ENCODE measurements around the gene PIP4K2A.

Gene PIP4K2A

DNA sequence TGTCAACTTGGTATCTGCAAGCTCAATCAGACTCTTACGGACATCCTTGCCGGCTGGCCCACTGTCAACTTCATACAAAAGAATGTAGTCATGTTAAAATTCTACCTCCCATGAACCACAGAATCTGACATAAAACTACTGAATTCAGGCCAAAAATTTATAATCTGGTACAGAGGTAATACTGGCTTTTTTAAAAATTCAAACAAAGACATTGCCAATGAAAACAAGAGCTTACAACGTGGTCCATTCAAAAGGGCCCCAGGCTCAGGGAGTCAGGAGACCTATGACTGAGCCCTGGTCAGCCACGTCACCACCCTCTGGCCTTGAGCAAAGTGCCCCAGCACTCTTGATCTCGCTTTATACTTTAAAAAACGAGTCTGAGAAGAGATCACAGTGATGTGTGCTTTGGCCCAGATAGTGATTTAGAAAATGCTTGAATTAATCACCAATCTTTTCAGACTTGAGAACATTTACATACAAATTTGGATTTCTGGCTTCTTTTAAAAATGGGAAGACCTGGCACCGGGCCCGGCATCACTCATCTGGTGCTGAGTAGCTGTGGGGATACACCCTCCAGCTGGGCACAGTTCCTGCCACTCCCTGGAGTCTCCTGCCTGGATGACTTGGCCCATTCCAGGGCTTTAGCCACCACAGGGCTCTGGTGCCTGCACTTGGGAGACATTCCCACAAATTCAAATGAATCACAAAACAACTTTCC lies 94.1 kb downstream of the PIP4K2A start:
- DNase-seq (ENCODE audit: low read depth): peak; percentile 93

DNA sequence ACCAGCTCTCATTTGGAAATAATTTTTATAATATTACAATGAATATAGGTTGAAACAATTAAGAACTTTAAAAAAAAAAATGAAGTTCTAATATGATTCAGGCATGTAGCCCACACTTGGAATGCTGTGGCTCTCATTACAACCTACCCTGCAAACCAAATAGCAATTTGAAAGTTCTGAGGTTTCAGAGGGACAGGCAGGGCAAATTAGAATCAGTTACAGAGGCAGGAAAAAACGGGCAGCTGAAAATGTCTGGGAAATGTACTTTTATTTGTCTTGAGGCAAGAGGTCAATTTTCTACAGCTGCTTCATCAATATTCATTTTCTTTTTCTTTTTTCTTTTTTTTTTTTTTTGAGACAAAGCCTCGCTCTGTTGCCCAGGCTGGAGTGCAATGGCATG lies 95.3 kb downstream of the PIP4K2A start:
- DNase-seq (ENCODE audit: low read depth): no peak

DNA sequence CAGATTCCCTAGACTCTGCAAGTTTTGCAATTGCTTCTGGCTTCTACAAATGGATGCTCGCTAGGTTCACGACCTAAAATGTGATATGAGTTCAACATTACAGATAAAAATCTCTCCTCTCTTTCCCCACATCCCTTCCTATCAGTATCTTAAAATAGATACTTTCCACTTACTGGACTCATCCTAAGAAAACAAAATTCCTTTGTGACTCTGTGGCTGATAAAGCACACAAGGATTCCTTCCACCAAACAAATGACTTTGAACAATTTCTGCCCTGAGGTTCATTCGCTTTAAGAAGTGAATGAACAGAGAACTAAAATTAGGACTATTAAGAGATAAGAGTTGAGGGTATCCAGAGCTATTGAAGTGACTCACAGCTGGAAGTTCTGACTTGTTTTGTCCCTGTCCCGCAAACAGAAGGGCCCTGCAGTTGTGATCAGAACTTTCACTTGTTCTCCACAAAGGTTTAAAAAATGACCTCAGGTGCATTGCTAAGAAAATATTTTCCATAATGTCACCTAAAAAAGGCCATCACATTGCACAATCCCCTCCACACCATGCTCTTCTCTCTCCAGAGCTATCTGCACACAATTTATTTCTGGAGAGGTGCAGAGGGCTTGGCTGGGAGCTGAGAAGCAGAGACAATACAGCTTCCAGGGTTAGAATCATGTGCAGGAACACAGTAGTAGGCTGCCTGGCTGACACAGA lies 96.1 kb downstream of the PIP4K2A start:
- no peak for DNase-seq (ENCODE audit: low read depth)

DNA sequence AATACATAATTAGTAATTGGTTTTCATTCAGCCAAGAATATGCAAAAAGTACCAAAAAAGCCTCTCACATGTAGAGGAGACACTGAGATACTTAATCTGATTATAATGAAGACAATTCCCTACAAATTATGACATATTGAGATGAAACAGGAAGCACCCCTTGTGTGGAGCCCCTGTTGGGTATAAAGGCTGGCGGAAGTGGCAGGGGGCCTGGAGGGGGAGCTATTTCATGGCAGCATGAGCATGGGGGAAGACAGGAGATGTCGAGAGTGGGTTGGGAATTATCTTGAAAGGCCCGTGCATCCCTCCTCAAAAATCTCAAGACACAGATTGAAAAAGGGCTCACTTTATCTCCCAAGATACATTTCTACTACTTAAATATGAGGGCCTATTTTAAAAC lies 96.9 kb downstream of the PIP4K2A start:
- DNase-seq (ENCODE audit: low read depth): no peak

DNA sequence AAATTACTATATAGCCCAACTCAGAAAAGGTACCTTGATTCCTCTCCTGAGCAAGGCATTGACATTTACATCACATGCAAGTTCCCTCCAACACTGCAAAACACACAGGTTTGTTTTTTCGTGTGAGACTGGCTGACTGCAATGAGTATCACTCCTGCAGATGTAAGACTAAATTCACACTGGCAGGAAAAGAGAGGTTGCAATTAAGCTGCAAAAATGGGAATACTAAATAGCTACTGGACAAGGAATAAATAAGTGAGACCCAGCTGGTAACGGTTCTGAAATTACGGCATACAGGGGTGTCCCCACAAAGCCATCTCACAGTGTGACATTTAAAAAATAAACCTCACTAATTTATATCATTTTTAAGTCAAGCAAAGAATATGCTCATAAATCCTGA lies 97.3 kb downstream of the PIP4K2A start:
- DNase-seq (ENCODE audit: low read depth): no peak

DNA sequence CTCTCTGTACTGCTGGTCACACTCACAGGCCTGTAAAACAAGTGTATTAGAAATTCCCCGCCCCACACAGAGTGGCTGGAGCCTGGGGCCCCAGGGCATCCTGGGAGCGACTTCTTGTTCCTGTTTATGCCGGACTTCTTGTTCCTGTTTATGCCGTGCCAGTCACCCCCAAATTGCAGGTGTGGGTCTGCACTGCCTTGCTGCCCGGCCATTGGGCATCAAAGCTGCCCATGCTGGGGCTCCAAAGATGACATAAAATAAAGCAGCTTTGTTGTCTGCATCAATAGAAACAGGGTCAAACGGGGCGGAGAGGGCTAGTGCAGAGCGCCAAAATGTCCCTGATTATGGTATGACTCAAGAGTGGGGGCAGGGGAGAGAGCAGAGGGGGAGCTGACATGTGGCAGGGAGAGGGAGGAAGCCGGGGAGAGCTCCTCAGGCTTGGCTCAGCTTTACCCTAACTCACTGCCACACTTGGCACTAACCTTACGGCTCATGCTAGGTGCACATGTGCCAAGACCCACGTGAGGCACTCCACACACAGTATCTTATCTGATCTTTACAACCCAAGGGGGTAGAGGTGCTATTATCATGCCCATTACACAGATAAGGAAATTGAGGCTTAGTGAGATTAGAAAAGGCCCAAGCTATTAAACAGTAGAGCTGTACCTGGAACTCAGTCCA lies 98.4 kb downstream of the PIP4K2A start:
- DNase-seq (ENCODE audit: low read depth): peak; percentile 25

DNA sequence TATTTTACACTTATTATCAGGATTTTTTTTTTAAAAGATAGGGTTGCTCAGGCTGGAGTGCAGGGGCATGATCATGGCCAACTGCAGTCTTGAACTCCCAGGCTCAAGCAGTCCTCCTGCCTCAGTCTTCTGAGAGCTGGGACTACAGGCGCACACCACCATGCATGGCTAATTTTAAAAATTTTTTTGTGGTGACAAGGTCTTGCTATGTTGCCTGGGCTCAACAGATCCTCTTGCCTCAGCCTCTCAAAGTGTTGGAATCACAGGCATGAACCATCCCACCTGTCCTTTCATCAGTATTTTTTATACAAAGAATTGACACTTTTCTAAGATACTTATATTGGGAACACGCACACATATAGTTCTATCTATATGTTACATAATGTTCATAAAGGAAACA lies 99.3 kb downstream of the PIP4K2A start:
- DNase-seq (ENCODE audit: low read depth): no peak

DNA sequence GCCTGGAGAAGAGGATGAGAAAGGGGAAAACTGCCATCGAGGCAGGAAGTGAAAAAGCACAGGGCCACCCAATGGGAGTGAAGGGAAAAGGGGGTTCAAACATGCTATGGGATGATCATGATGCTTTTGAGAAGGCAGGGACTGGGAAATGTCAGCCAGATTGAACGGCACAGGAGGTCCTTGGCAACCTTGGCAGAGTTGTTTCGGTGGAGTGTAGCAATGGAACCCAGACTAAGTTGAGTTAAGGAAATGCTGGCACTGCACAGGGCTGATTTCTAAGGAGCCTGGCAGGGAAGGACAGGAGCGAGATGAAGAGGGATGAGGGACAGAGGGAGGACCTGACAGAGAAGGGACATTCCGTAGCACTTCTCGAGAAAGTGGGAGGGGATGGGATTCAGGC lies 101.4 kb downstream of the PIP4K2A start:
- DNase-seq (ENCODE audit: low read depth): no peak

DNA sequence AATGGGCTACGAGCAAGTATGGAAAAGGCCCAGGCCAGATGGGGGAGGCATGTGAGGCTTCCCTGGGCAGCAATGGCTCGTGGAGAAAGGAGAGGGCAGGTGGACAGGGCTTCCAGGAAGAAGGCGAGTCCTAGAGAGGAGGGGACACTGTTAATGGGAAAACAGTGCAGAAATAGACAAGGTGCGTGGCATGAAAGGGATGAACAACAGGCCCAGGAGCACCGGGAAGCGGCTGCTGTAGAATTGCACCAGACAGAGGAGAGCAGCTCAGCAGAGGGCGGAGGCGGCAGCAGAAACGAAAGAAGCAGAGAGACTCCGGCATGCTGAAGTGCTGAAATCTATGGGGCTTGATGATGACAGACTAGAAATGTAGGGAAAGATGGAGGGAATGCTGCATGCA lies 102.1 kb downstream of the PIP4K2A start:
- no peak for DNase-seq (ENCODE audit: low read depth)

DNA sequence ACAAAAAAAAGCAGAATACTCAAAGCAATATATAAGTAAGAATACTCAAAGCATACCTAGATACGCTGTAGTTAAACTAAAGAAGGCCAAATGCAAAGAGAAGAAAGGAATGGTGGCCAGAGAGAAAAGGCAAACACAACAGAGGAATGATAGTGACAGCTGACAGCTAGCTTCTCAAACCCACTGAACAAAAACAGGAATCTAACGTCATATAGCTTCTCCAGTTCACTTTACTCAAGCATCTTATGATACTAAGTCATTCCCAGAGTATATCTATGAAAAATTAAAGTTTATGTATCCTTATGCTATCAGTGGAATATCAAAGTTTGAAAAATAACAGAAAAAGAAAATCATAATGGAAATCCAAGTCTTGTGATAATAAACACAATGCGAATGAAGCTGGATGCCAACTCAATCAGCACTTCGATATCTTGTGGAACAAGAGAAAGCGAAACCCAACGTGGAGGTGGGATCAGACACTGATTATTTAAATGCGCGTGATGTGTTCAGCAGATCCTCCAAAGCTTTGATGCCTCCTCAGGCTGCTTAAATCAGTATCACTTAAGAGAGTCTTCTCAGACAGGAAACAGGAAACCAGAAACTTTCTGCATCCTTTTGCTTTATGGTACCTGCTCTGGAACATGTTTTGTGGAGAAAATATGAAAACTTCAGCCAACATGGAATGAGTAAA lies 102.8 kb downstream of the PIP4K2A start:
- no peak for DNase-seq (ENCODE audit: low read depth)

DNA sequence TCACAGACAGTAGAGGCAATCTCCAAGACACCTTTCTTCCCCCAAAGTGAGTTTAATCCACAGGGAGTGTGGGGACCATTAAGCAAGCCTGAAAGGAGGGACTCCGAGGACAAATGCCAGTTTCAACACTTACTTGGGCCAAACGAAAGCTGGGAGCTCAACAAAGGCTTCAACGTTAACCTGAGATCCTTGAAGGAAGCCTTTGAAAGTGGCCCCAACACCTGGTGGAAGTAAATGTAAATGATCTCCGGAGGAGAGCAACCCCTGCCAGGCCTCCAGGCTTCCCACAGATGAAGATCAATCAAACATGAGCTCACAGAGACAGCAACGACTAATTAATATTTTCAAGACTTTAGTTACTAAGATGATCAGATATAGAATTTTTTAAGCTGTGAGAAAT lies 103.8 kb downstream of the PIP4K2A start:
- DNase-seq (ENCODE audit: low read depth): no peak

DNA sequence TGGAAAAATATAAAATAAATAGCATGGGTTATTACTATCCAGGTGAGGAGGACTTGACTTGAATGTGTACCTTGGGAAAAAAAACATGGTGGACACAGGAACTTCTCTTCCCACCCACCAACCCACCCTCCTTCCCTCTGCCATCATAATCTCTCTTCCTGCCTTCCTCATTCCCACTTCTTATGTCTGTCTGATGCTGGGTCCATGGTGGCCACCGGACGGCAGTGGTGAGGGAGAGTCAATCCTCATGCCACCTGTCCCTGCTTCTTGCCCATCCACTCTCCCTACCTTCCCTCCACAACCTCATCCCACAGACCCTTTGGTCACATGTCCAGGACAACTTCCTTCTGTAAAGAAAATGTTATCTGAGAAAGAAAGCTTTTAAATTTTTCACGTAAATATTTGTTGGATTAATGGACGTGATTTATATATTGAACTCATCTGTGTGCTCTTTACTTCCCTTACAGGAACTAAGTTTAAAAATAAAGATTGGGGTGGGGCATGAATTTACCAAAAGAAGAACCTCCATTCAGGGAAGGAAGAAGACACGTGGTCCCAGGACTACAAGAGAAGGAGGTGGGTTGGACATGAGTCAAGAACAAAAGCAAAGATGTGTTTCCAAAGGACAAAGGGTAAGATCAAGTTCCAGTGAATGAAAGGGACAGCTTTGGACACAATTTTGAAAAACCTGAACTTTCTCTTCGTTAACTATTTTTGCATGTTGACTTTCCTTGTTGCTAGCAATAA lies 104.5 kb downstream of the PIP4K2A start:
- DNase-seq (ENCODE audit: low read depth): no peak

DNA sequence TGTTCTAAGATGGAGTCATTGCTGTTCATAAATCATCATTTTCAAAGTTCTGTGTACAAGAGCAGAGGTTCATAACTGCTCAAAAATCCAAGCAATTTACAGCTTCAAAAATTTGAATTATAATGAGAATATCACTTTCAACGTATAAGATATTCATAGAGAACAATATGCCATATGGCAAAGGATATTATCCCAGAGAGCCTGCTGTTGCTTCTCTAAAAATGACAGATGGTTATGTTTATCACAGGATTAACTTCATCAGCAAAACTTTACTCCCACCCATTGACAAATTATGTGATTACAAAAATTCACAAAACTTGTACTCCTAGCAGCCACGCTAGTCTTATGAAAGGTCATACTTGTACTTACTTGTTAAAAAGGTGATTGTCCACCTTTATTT lies 105.1 kb downstream of the PIP4K2A start:
- DNase-seq (ENCODE audit: low read depth): no peak

DNA sequence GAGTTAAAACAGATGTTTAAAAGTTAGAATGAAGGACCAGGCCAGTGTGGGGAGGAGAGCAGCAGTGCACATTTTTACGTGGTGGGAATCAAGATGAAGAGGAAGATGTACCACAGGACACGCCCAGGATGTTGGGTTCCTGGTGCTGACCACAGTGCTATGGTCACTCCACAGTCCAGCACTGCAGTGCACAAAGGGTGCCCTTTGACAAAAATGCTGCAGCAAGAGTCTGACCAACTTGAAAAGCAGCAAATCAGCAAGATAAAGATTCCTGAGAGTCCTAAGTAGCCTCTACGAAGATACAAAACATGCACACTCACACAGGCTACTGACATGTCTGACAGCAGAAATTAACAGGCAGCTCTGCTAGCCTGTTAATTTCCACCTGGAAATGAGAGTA lies 107.1 kb downstream of the PIP4K2A start:
- DNase-seq (ENCODE audit: low read depth): no peak

DNA sequence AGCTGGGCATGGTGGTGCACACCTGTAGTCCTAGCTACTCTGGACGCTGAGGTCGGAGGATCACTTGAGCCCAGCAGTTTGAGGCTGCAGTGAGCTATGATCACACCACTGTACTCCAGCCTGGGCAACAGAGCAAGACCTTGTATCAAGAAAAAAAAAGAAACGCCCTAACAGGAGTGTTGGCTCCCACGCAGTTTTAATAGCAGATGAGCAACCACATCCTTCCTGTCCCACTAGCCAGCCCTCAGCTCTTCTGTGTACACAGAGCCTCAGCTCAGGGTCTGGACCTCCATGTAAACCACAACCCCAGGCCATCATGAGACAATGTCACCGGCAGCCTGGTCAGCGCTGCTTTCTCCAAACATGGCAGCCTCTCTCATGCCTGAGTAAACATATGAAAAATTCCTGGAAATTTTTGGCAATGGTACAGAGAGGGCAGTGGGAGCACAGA lies 108.2 kb downstream of the PIP4K2A start:
- DNase-seq (ENCODE audit: low read depth): no peak

DNA sequence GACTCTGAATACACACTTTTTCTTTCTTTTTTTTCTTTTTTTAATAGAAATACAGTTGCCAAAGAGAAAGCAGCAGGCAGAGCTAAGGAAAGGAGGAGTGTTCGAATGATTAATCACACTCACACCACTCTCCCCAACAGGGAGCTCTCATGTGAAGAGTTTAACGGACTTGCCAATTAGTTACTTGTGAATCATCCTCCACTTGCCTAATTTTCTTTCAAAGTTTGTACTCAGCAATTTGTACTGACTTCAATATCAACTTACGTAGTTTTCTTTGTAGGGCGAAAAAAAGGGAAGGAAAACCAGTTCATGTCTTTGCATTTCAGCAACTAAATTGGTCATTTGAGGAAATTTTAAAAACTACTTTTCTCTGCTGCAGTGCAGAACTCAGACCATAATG lies 109.2 kb downstream of the PIP4K2A start:
- DNase-seq (ENCODE audit: low read depth): peak; percentile 62

DNA sequence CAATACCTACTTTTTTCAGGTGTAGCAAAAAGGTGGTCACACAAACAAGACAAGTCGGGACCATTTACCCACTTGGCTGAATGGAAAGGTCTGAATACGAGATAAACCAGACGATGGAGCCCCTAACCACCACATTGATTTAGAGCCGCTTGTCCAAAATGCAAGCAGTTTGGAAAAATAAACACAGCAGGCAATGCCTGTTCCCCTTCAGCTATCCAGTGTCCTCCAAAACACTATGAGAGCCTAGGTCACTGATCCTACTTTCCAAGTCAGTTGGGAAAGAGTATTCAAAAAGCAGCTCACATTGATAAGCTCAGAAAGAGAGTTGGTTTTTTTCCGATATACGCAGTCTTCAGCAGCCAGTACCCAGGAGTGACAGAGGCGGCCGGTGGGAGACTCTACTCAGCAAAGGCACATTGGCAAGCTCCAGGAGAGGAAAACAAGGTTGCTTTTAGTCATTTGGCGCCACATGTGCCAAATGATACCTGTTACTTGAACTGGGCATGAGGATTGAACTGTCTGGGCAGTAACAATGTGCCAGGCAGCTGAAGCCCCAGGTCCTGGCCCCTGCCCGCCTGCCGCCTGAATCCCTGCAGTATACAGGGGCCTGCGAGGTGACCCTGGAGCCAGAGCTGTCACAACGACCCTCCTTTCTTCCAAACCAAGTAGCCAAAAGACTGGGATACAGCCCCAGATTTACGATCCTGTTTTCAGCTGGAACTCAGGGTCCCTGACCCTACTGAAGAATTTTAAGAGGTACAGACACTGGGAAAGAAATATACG lies 109.8 kb downstream of the PIP4K2A start:
- DNase-seq (ENCODE audit: low read depth): no peak

DNA sequence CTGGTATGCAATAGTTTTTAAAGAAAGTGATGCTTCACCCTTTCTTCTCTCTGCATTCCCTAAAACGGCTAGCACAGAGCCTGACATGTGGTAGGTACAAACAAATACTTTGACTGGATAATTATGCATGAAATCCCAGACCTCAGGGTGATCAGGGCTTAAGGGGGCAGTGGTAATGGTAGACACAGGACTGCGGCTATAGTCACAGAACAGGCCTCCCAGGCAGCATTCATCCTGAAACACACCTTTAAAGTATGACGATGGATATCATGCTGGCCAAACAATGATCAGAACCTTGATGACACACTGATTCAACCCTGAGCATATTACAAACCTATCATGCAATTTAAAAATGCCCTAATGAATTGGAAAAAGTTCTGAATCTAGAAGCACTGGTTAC lies 110.8 kb downstream of the PIP4K2A start:
- no peak for DNase-seq (ENCODE audit: low read depth)

DNA sequence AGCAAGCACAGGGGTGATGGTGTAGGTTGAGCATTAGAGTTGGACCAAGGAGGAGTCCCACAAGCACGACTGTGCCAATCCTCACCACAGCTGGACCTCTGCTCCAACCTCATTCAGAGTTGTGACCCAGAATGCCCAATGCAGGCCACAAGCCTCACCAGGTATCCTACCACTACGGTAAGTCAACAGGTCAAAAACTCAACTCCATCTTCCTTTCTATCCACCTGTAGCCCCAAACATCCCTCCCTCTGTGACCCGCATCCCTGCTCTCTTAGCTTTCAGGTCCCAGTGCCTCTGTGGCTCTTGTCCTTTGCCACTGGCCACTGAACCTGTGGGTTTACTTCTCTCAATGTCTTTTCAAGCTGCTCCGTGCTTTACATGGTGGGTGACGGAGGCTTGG lies 112.8 kb downstream of the PIP4K2A start:
- no peak for DNase-seq (ENCODE audit: low read depth)

DNA sequence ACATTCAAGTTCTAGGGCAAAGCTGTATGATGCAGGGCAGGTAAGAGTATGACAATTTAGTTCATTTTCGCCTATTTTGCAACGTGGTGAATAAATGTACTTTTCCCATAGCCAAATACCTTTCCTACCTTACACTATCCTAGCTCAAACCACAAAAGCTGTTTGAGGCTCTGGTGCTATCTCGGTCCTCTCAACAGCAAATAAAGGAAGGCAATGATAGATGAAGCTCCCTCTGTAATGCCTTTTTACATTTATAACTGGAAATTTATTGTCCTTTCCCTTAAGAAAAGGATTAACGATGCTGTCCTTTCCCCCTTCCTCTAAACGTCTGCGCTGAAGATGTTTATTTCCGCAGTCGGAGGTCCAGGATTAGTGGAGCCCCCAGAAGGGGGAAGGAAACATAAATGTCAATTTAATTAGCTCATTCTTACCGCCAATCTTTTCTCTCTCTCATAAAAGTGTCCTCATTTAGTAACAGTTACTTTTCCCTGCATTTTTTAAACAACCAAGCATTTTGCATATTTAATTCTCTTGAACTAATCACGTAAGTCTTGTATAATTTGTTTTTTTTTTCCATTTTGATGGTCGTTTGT lies 114.6 kb downstream of the PIP4K2A start:
- DNase-seq (ENCODE audit: low read depth): no peak

Data from GM04504 (cell line).